Heart left ventricle (tissue), 16 donors: ENCODE data around the gene MAP3K4. TPM values are rescaled to one million over a fixed set of nuclear protein-coding genes. Genes with fewer than 3 reads are reported as not detected.

Source experiments
- ATAC-seq, 4 donors: fragments of 200-7000 bp; cut with Tn5 transposase; one replicate each; pipeline ENCODE4 v1.9.1; 2020 to 2022; ENCODE audit warnings: moderate library complexity in 4 of 4, mild to moderate bottlenecking in 3 of 4, moderate number of reproducible peaks in 1 of 4
- DNase-seq, 5 donors: peaks; one replicate each; pipeline ENCODE4 v3.0.0-alpha.2; 2020
- H3K27ac ChIP-seq, 12 donors: fragments of 200-600 bp; sonication (generic) in 4 of 12; one replicate each; pipeline versions ENCODE4 v1.5.0 to v1.8.0; 2016 to 2022; ENCODE audit warnings: mild to moderate bottlenecking in 2 of 12
- H3K27me3 ChIP-seq, 9 donors: fragments of 200-600 bp; sonication (generic) in 2 of 9; one replicate each; pipeline versions ENCODE4 v1.5.1 to v1.8.0; 2016 to 2022; ENCODE audit warnings: mild to moderate bottlenecking in 3 of 9
- H3K36me3 ChIP-seq, 9 donors: fragments of 200-600 bp; sonication (generic) in 2 of 9; one replicate each; pipeline versions ENCODE4 v1.5.0 to v1.8.0; 2018 to 2022; ENCODE audit warnings: mild to moderate bottlenecking in 2 of 9
- H3K4me1 ChIP-seq, 12 donors: fragments of 200-600 bp; sonication (generic) in 4 of 12; one replicate each; pipeline versions ENCODE4 v1.5.0 to v1.8.0; 2016 to 2022; ENCODE audit warnings: mild to moderate bottlenecking in 3 of 12
- H3K4me3 ChIP-seq, 12 donors: fragments of 200-600 bp; sonication (generic) in 4 of 12; one replicate each; pipeline versions ENCODE4 v1.5.0 to v1.8.0; 2017 to 2022; ENCODE audit warnings: mild to moderate bottlenecking in 9 of 12, moderate library complexity in 4 of 12
- H3K9me3 ChIP-seq, 12 donors: fragments of 200-600 bp; sonication (generic) in 4 of 12; one replicate each; pipeline versions ENCODE4 v1.5.0 to v1.8.0; 2016 to 2022; ENCODE audit warnings: mild to moderate bottlenecking in 1 of 12
- CTCF ChIP-seq, 12 donors: fragments of 200-600 bp; sonication (generic) in 4 of 12; IDR thresholded peaks; one replicate each; pipeline versions ENCODE4 v1.5.0 to v1.8.0; 2018 to 2022; ENCODE audit warnings: antibody characterized with exemption in 12 of 12, mild to moderate bottlenecking in 5 of 12
- POLR2A ChIP-seq, 2 donors: fragments of 450-650 bp; IDR thresholded peaks; one replicate each; pipeline ENCODE4 v1.6.1; 2017; ENCODE audit warnings: antibody characterized with exemption in 2 of 2, mild to moderate bottlenecking in 2 of 2, moderate library complexity in 2 of 2
- WGBS, 4 donors: extraction: QIAGEN DNeasy Blood & Tissue Kit in 2 of 4; methylation state at CpG; one replicate each; pipeline versions ENCODE4 v1.1.5 to v1.1.7; 2013 to 2018; 5-methylcytosine and 5-hydroxymethylcytosine counted together
- intact Hi-C, 10 donors: fragments of 100-400 bp; cut with DNase I; formaldehyde crosslinking; loops; one replicate each; pipeline versions ENCODE4 v1.11.1 to v1.14.2; 2022
- polyA plus RNA-seq, 2 donors: library from polyadenylated mRNA; stranded (reverse); fragments of 200-250 nt; gene quantifications; one replicate each; pipeline ENCODE4 v1.2.3, GENCODE V29; 2013
- total RNA-seq, 9 donors: library from RNA; depleted of rRNA in 2 of 9; stranded (reverse); fragments of >200 nt in 2 of 9; fragmentation: NEBNext Ultra II Directional in 3 of 9; extraction: Animal tissue kit (Norgen Biotek cat#: 25700) in 3 of 9; gene quantifications; one replicate each; pipeline versions ENCODE4 v1.1.0 to v1.2.4, GENCODE V29; 2016 to 2023
- donor health status: ischemic (EF 13 %, LVEDD 7.1; RV severe dilation, severe dysfunction).
- donor health status: healthy with polysubstance abuse.
- donor health status: DM: no; HTN: yes; CAD: no.
- donor health status: DM: no; HTN: no; CAD: no.
- donor health status: ischemic (EF 25% LVEDD 6.9; RV normal size, moderate dysfunction).
- donor health status: ischemic (EF 25% LVEDD 5.7; RV mildly dilated, moderate dysfunction).
- donor health status: healthy.
- donor health status: DM: yes; HTN: yes; CAD: no.
- donor health status: ischemic (EF 35%, LVEDD 5.7; RV mildly dilated, moderate dysfunction).
- donor health status: nonischemic (EF 11% LVEDD 7.7; RV severe dilation, severe dysfunction).
- donor health status: DM: yes; HTN: yes; CAD: no.
- donor health status: PGD.
- donor health status: ischemic (EF 29% LVEDD 5.4; RV normal size, mild dysfunction).
- donor health status: nonischemic (EF 23%, LVEDD 6.1; RV moderate dilation, normal function).

The MAP3K4 gene
- total and polyA plus RNA-seq, 11 donors: 9.2 to 39.1 (median 28.4) TPM

- WGBS, 4 donors: 90 to 95% (median 92%) methylated on average over 7 of the region's 7 CpGs
Measured at GRCh38 chr6:161050134-161050765, 58.7 kb downstream of the MAP3K4 start.

GRCh38 chr6:161053103-161053502 lies 61.5 kb downstream of the MAP3K4 start:
- no peak overlapping the region for H3K27ac ChIP-seq
- no peak overlapping the region for H3K4me3 ChIP-seq
- no peaks in the 10 kb centered on the region for H3K9me3 ChIP-seq
- no peak for TF ChIP-seq POLR2A (IDR thresholded peaks at IDR 0.05)
- no peak for TF ChIP-seq CTCF (IDR thresholded peaks at IDR 0.05)
- intact Hi-C loops: loop anchor here in 1 of 10 donors (10.0 kb wide), 1 partner anchor 48 kb away; no protein-coding TSS in a partner anchor
- ATAC-seq: no peak
- peaks cover 0 to 30% (median 14%) of the 10 kb centered on the region in 9 donors for H3K36me3 ChIP-seq
- H3K27me3 ChIP-seq: no peaks in the 10 kb centered on the region
- no peak for DNase-seq
- peaks cover 0 to 12% (median 0%) of the 10 kb centered on the region in 12 donors for H3K4me1 ChIP-seq
- WGBS, 4 donors: 89 to 98% (median 94%) methylated on average over 2 of the region's 2 CpGs

More at GRCh38 chr6:161050134-161050765, 58.7 kb downstream of the MAP3K4 start:
- no peak for ATAC-seq
- no peaks in the 10 kb centered on the region for H3K4me1 ChIP-seq
- H3K36me3 ChIP-seq: peaks cover 0 to 30% (median 14%) of the 10 kb centered on the region in 9 donors
- no peak overlapping the region for H3K27ac ChIP-seq
- no peaks in the 10 kb centered on the region for H3K9me3 ChIP-seq
- no peak for DNase-seq
- intact Hi-C loops: loop anchor here in 1 of 10 donors (10.0 kb wide), 1 partner anchor 45 kb away; no protein-coding TSS in a partner anchor
- no peak for TF ChIP-seq POLR2A (IDR thresholded peaks at IDR 0.05)
- no peak for TF ChIP-seq CTCF (IDR thresholded peaks at IDR 0.05)
- H3K4me3 ChIP-seq: no peak overlapping the region
- H3K27me3 ChIP-seq: no peaks in the 10 kb centered on the region

GRCh38 chr6:161054876-161055275 lies 63.3 kb downstream of the MAP3K4 start:
- H3K27me3 ChIP-seq: no peaks in the 10 kb centered on the region
- DNase-seq (no peak), ATAC-seq (no peak)
- TF ChIP-seq CTCF (IDR thresholded peaks at IDR 0.05) (no peak), POLR2A (IDR thresholded peaks at IDR 0.05) (no peak)
- intact Hi-C loops: loop anchor here in 1 of 10 donors (10.0 kb wide), 1 partner anchor 50 kb away; no protein-coding TSS in a partner anchor
- peaks cover 0 to 17% (median 4%) of the 10 kb centered on the region in 9 donors for H3K36me3 ChIP-seq
- H3K27ac ChIP-seq: no peak overlapping the region
- H3K4me1 ChIP-seq: peaks cover 0 to 12% (median 0%) of the 10 kb centered on the region in 12 donors
- H3K4me3 ChIP-seq: no peak overlapping the region
- H3K9me3 ChIP-seq: no peaks in the 10 kb centered on the region

- intact Hi-C loops: loop anchor here in 2 of 10 donors (2.0 to 10.0 kb wide), 2 partner anchors 50 to 52 kb away; no protein-coding TSS in a partner anchor
- Histone ChIP-seq H3K36me3 (peaks cover 0 to 3% (median 0%) of the 10 kb centered on the region in 9 donors), H3K4me1 (peaks cover 0 to 12% (median 0%) of the 10 kb centered on the region in 12 donors), H3K9me3 (peaks cover 0 to 2% (median 0%) of the 10 kb centered on the region in 12 donors), H3K27ac (no peak overlapping the region), H3K27me3 (no peaks in the 10 kb centered on the region), H3K4me3 (no peak overlapping the region)
- no peak for TF ChIP-seq POLR2A (IDR thresholded peaks at IDR 0.05)
- no peak for TF ChIP-seq CTCF (IDR thresholded peaks at IDR 0.05)
- WGBS, 4 donors: 93 to 94% (median 93%) methylated on average over 4 of the region's 4 CpGs
- ATAC-seq (no peak), DNase-seq (no peak)
Measured at GRCh38 chr6:161056451-161056850, 64.9 kb downstream of the MAP3K4 start.
